LNCaP clone FGC (cell line): ENCODE data around the gene ZBED4.

Experiments
- DNase-seq: peaks from one replicate; pipeline ENCODE4 v3.0.0-alpha.2; 2011; ENCODE audit warnings: low read depth
- H3K4me3 ChIP-seq: 2 replicates; pipeline ENCODE4 v1.5.1; 2011; ENCODE audit warnings: mild to moderate bottlenecking, low read depth, low read length, control low read depth
- TF ChIP-seq, protein P1 (sequence below): IDR thresholded peaks from 2 replicates; pipeline ENCODE4 v1.5.1; 2012; ENCODE audit warnings: mild to moderate bottlenecking; ENCODE audit not compliant: control insufficient read depth, insufficient read depth; ENCODE audit errors: extremely low read depth

The ZBED4 gene

DNA sequence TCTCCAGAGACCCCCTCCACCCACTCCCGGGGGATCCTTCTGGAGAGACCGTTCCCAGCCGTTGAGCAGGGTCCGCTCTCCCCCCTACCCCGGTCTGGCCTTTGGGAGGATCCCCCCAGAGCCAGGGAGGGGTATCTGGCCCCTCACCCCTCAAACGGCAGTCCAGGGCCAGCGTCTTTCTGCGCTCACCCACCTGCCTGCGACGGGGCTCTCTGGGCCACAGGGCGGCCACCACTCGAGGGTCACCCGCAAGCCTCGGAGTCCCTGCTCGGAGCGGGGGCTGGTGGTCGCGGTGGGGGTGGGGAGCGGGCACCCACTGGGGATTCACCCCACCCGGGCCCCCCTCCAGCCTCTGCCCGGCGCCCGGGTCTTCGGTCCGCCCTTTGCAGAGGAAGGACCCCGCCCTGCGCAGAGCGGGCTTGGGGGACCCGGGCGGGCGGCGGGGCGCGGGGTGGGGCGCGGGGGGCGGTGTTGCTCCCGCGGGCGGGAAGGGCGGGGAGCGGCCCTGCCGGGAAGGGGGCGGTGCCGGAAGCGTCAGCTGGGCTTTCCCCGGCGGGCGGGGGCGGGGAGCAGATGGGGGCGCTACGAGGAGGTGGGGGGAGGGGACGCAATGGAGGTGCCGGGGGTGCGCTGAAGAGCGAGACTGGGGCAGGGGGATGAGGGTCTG is 81.4 kb downstream of the ZBED4 start:
- TF ChIP-seq, protein P1, sequence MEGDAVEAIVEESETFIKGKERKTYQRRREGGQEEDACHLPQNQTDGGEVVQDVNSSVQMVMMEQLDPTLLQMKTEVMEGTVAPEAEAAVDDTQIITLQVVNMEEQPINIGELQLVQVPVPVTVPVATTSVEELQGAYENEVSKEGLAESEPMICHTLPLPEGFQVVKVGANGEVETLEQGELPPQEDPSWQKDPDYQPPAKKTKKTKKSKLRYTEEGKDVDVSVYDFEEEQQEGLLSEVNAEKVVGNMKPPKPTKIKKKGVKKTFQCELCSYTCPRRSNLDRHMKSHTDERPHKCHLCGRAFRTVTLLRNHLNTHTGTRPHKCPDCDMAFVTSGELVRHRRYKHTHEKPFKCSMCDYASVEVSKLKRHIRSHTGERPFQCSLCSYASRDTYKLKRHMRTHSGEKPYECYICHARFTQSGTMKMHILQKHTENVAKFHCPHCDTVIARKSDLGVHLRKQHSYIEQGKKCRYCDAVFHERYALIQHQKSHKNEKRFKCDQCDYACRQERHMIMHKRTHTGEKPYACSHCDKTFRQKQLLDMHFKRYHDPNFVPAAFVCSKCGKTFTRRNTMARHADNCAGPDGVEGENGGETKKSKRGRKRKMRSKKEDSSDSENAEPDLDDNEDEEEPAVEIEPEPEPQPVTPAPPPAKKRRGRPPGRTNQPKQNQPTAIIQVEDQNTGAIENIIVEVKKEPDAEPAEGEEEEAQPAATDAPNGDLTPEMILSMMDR: no peak
- DNase-seq: no peak
- no peak overlapping the region for H3K4me3 ChIP-seq

DNA sequence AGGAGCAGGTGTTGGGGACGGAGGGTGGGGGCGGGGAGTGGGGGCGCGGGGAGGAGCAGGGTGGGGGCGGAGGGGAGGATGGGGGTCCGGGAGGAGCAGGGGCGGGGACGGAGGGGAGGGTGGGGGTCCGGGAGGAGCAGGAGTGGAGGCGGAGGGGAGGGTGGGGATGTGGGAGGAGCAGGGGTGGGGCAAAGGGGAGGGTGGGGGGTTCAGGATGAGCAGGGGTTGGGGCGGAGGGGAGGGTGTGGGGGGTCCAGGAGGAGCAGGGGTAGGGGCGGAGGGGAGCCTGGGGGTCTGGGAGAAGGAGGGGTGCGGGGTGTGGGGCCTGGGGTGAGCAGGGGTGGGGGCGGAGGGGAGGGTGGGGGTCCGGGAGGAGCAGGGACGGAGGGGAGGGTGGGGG is 81.9 kb downstream of the ZBED4 start:
- no peak overlapping the region for H3K4me3 ChIP-seq
- TF ChIP-seq, protein P1: no peak
- DNase-seq: no peak

DNA sequence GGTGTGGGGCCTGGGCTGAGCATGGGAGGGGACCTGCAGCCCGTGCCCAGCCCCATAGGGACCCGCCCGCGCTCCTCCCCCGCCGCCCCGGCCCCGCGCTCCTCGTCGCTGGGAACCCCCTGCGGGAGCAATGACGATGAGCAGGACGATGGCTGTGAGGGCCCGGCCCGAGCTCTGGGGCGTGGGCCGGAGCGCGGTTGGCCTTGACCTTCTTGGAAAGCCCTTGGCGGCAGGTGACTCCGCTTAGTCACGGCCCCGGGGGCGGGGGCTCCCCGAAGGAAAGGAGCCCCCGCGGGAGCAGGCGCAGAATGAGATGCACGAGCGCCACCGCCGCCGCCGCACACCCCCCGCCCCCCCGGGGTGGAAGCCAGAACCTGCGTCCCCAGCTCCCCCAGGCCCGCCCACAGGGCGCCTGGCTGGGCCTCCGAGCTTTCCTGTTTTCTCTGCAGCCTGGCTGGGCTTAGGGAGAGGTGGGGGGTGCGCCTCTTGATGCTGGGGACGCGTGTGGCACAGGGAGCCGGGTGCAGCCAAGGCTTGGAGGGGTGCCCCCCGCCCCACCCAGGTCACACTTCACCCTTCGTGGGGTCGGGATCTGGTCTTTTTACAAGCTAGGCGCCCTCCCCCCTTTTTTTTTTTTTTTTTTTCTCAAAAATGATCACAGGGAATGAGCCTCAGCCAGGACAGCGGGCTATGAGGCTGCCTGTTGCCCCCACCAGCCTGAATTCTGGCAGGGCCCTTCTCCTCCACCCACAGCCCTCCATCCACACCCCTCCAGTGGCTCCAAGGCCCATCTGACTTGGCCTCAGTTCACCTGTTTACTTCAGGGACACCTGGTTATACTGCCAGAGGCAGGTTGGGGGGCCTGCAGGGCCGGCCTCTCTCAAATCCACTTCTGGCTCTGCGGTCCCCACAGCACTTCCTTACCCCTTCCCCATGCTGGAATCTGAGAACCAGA is 82.7 kb downstream of the ZBED4 start:
- no peak for DNase-seq
- H3K4me3 ChIP-seq: no peak overlapping the region
- TF ChIP-seq, protein P1: no peak

DNA sequence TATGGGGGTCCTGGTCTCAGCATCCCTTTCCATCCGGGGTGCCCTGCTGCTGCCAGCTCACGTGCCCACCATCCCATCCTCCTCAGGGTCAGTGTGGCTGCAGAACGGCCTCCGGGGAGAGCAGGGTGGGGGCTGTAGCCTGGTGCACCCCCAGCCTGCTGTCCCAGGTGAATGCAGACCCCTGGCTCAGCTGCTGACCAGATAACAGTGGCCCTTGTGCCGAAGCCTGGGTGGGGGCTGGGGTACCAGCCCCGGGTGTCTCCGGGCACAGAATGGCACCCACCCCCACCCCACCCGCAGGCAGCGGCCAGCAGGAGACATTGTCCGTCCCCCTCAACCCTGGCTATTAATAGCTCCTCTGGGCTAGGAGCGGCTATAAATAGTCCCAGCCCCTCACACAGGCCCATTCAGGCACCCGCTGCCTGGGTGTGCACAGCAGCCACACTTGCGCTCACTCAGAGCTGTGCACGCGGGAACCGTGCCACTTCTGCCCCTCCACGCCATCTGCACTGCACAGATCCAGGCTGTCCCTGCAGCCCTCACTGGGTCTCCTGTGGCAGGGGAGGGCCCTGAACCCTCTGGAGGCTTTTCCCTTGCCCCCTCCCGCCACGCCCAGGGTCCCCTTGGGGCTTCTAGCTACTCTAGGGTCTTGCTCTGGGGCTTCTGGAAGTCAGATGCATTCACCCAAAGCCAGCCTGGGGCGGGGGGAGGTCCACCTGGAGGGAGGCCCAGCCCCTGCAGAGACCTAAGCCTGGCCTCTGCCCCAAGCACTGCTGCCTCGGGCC is 83.5 kb downstream of the ZBED4 start:
- no peak overlapping the region for H3K4me3 ChIP-seq
- TF ChIP-seq, protein P1: no peak
- no peak for DNase-seq

DNA sequence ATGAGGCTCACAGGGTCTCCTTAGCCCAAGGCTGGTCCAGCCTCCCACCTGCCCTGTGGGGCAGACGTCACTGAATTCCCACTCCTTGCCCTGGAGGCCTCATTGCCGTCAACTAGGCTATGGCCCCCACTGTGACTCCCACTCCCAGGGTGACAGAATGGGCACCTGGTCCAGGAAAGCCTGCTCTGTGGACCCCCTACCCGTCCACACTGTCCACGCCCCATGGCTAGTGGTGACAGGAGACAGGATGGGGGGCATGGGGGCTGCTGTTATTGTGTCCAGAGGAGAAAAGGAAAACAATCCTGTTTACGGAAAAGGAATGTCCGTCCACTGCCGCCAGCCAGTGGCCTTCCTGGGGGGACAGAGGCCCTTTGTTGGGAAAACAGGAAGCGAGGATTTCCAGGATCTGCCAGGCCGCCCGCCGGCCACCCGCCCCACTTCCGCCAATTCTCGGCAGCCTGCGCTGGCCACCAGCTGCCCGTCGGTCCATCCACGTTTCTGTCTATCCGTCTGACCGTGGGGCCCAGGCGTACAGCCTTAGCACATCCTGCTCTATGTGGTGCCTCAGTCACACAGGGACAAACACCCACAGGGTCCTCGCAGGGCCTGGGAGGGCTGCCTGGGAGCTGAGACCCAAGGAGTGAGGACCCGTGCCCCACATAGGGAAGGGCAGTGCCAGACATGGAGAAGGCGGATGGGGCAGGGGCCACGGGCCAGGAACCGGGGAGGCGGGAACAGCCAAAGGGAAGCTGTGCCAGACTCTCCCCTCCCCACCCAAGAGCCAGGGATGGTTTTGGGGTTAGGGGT is 84.3 kb downstream of the ZBED4 start:
- TF ChIP-seq, protein P1: no peak
- no peak for DNase-seq
- no peak overlapping the region for H3K4me3 ChIP-seq

DNA sequence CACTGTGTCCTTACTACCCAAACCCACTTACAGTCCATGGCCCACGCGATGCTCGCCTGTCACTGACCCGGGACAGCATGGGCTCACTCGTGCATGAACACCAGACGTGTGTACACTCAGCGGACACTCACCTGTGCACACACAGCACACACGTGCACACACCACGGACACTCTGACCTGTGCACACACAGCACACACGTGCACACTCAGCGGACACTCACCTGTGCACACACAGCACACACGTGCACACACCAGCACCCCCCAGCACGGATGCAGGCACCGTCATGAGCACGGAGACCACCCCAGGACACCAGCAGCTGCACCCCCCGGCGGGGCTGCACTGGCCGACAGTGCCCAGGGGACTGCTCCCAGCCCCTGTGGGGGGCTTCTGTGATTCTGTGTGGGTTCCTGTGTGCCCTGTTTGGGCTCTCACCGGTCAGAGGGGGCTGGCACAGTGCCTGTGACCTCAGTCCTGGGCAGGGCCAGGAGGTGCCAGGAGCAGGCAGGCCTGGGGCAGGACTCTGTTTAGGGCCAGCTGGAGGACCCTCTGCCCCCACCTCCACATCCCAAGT is 85.0 kb downstream of the ZBED4 start:
- H3K4me3 ChIP-seq: no peak overlapping the region
- no peak for DNase-seq
- TF ChIP-seq, protein P1: no peak
